OCI-LY7 (cell line): Measurements from ENCODE around the gene RADIL.

Experiments used
- CTCF ChIP-seq: fragments of 200-600 bp; sonication (generic); conservative IDR thresholded peaks from 2 replicates; pipeline ENCODE4 v1.5.1; 2014; ENCODE audit warnings: mild to moderate bottlenecking, antibody characterized with exemption, low read length, moderate library complexity, mixed read lengths
- EZH2phosphoT487 ChIP-seq: fragments of 200-600 bp; sonication (generic); IDR thresholded peaks from 2 replicates; pipeline ENCODE4 v1.6.1; 2018; ENCODE audit warnings: low read depth, borderline replicate concordance, mild to moderate bottlenecking, mixed run types, antibody characterized with exemption, low read length, moderate library complexity, mixed read lengths

- no peak for TF ChIP-seq CTCF
- no peak for TF ChIP-seq EZH2phosphoT487
Observed at GRCh38 chr7:4808026-4808425, 75.5 kb downstream of the RADIL start.
